HG03039 (cell line): ENCODE data around the gene PTK6.
"Not testable (repeated sequence)": the region's sequence is repeated elsewhere in the genome, so short reads cannot be mapped to it uniquely, and the experiment has no call there.

Experiments
- ATAC-seq: cut with Tn5 transposase; IDR thresholded peaks from one replicate; pipeline ENCODE4 v1.9.1; 2021; ENCODE audit warnings: mild to moderate bottlenecking, moderate library complexity; ENCODE audit not compliant: unreplicated experiment

The PTK6 gene

DNA sequence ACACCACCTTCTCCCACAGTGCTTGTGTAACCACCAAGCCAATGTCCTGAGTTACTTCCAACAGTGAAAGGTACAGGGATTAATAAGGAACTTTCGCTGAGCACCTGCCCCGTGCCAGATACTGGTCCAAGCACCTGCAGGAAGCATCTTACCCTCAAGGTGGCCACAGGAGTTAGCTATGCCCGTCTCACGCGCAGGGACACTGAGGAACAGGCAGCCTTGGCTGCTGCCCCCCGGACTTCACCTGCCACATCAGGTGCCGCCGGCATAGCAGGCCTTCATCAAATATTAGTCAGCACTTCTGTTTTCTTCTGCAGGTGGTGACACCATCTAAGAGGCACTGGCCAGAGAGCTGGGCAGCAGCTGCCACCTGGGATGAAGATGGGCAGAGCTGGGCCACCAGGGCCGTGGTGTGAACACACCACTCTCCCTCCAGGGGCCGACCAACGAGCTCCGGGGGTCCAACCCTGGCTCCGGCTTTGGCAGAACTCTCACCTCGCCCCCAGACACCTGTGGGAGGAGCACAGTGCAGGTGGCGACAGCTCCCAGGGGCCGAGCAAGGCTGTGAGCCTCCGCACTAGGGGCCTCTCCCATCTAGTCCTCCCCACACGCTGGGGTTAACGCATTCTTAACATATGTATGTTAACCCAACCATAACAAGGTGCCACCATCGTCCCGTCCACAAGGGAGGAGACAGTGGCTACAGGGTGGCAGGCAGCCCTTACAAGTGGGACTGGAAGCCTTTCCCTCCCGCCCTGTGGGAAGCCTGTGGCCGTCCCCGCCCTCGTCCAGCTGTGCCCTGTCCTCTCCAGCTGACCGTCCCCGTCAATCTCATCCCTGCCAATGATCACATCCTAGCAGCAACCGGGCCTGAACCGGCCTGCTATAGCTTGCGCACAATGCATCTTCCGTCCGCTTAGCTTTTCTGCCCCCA is 19.5 kb downstream of the PTK6 start:
- ATAC-seq, result no peak

DNA sequence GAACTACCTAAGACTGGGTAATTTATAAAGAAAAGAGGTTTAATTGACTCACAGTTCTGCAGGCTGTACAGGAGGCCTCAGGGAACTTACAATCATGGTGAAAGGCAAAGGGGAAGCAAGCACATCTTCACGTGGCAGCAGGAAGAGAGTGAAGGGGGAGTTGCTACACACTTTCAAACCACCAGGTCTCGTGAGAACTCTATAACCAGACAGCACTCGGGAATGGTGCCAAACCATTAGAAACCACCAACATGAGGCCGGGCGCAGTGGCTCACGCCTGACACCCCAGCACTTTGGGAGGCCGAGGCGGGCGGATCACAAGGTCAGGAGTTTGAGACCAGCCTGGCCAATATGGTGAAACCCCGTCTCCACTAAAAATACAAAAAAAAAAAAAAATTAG is 22.7 kb downstream of the PTK6 start:
- ATAC-seq, result not testable (repeated sequence)

DNA sequence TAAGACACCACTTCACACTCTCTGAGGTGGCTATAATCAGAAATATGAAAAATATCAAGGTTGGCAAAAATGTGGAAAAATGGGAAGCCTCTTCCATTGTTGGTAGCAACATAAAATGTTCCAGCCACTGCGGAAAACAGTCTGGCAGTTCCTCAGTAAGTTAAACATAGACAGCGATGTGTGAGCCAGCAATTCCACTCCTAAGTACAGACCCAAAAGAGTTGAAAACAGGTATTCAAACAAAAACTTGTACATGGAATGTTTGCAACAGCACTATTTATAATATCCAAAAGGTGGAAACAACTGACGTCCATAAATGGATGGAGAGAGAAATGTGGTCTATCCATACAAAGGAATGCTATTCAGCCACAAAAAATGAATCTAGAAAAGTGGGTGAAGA is 24.0 kb downstream of the PTK6 start:
- ATAC-seq, result no peak

DNA sequence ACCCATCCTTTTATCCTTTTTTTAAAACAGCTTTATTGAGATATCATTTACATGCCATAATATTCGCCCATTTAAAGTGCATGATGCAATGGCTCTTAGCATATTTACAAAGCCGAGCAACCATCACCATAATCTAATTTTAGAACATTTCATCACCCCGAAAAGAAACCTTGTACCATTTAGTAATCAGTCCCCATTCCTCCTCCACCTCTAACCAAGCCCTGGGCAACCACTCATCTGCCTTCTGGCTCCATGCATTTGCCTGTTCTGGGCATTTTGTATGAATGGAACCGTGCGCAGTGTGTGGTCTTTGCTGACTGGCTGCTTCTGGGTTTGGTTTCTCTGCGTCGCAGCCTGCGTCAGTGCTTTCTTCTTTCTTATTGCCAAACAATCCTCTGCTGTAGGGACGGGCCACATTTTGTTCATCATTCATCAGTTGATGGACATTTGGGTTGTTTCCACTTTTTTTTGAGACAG is 28.1 kb downstream of the PTK6 start:
- no peak for ATAC-seq

DNA sequence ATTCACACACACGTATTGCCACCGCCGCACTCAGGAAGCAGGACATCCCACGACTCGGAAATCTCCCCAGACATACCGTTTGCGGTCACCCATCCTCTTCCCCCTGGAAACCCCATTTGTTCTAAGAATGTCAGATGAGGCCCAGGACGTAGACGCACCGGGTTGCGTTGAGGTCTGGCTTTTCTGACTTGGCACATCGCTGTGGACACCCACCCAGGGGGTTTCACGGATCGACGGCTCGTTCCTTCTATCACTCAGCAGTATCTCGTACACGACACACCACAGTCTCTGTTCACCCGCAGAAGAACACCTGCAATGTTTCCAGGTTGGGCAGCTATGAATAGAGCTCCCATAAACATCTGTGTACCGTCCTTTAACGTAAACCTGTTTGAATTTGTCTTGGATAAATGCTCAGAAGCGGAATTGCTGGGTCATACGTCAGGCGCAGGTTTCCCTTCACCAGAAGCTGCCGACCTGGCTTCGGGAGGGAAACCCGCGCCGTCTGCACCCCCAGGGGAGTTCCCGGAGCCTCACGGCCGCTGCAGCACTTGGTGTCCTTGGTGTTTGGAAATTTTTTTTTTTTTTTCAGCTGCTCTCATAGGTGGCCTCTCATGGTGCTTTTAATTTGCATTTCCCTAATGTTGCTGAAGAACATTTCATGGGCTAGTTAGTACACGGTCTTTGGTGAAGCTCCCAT is 29.0 kb downstream of the PTK6 start:
- ATAC-seq, result no peak

DNA sequence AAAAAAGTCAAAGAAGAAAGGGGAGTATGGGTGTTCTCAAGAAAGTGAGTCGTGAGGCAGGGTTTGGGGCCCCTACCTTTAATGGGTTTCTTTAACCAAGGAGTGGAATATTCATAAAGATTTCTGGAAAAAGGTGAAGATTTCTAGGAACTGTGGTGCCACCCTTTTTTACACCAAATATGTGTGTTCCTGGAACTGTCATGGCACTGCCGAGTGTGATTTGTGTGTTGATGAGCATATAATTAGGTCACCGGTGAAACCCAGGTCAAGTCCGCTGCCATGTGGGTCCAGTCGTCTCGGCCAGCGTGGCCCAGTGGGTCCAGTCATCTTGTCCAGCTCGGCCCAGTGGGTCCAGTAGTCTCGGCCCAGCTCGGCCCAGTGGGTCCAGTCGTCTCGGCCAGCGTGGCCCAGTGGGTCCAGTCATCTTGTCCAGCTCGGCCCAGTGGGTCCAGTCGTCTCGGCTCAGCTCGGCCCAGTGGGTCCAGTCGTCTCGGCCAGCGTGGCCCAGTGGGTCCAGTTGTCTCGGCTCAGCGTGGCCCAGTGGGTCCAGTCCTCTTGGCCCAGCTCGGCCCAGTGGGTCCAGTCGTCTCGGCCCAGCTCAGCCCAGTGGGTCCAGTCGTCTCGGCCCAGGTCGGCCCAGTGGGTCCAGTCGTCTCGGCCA is 30.0 kb downstream of the PTK6 start:
- no peak for ATAC-seq

DNA sequence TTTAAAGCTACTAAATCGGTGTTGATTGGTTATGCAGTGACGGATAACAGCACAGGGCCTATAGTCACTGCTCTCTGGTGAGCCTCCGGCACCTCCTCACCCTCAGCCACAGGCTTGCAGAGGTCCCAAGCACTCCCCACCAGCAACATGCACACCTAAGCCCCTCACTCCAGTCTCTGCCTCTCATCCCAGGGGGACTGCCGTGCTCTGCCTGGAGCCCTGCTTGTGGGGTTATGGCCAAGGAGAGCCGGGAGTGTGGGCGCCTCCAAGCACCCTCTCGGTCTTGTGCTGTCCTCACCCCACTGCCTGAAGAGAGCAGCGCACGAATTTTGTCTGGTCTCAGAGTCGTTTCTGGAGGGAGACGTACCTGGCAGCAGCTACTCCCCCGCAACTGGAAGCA is 31.5 kb downstream of the PTK6 start:
- ATAC-seq, result no peak

DNA sequence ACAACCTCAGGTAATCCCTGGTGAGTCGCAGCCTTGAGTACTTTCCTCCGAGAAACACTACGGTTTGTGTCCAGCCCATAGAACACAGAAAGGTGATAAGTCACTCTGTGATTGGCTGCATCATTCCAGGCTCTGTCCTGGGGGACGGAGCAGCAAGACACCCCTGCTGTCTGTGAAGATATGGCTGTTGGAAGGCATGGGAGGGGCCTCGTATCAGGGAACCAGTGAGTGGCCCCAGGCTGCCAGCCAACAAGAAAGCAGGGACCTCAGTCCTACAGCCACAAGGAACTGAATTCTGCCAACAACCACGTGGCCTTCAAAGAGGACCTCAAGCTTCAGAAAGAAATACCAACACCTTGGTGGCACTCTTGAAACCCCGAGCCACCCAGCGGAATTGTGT is 31.9 kb downstream of the PTK6 start:
- no peak for ATAC-seq

DNA sequence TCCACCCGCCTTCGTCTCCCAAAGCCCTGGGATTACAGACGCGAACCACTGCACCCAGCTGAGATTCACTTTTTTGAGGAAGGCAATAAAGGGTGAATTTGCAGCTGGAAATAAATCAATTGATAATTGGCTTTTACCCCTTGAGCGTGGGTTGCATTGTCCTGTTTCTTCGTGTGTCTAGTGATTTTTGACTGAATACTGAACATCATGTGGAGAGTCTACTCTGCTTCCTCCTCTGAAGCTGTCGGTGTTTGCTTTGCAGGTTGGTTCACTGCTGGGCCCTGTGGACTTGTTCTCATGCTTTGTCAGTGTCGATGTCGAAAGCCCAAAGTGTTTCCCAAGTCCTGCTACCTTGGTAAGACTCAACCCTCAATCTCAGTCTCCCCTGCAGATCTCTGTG is 32.5 kb downstream of the PTK6 start:
- ATAC-seq, result no peak

DNA sequence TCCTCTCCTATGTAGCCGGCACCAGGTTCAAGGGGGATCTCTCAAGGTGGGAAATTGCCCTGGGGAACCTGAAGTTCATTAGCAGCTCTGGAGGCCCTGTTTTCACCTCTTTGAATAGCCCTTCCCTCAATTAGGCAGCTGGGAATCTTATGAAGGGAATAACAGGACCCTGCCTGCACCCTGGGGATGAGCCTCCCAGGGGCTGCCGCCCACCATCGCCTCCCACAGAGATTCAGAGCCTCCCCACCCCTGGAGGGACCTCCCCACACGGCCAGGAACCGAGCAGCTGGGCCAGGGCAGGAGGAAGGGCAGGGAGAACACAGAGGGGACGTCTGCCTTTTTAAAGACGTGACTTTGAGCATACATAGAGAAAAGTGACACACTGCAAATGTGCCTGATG is 33.7 kb downstream of the PTK6 start:
- no peak for ATAC-seq

DNA sequence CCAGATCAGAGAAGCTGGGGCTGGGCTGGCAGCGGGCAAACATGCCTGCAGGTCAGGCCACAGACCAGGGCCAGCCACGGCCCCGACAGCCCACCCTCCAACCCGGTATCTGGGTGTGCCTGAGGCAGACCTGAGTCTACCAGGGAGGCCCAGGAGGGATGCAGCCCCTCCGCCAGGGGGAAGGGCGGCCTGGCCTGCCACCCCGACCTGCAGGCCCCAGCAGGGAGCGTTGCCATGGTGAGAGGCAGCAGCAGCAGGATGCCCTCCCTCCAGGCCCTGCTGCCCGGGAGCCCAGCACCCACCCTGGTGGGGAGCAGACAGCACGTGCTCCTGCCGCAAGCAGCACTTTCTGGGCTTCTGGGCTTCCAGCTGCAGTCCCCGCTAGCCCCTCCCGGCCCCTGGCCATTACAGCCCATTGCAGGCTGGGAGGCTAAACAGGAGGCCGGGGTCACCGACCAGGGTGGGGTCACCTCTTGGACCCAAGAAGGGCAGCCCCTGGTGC is 34.5 kb downstream of the PTK6 start:
- no peak for ATAC-seq

DNA sequence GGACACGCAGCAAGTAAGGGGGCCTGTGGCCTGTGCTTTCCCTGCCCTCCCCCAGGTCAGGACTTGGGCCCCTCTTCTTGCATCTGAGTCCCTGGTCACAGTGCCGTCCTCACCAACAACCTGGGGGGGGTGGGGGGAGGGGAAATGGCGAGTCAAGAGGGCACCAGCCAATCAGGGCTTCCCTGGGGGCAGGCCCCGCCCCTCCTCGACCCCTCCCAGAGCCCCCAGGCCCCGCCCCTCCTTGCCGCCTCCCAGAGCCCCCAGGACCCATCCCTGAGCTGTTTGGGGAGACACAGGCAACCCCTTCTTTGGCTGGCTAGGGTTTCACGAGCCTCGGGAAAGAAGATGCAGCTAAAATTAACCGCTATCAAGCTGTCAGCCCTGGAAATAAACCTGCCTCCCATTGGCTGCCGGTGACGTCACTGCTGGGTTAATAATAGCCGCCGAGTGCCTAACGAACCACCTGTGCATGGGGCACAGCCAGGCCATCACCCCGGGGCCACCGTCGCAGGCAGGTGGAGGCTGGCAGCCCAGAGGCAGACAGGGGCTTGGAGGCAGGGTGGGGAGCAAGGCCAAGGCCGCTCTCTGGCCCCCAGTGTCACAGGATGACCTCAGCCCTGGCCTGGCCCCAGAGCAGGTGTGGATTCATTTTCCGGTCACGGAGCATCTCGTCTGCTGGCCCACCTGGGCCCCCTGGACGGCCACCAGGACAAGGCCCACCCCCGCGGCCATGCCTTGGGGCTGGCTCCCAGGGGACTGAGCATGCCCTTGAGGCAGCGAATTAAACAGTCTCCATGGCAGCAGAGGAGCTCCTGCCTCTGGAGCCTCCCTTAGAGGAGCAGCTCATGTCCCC is 35.1 kb downstream of the PTK6 start:
- no peak for ATAC-seq

DNA sequence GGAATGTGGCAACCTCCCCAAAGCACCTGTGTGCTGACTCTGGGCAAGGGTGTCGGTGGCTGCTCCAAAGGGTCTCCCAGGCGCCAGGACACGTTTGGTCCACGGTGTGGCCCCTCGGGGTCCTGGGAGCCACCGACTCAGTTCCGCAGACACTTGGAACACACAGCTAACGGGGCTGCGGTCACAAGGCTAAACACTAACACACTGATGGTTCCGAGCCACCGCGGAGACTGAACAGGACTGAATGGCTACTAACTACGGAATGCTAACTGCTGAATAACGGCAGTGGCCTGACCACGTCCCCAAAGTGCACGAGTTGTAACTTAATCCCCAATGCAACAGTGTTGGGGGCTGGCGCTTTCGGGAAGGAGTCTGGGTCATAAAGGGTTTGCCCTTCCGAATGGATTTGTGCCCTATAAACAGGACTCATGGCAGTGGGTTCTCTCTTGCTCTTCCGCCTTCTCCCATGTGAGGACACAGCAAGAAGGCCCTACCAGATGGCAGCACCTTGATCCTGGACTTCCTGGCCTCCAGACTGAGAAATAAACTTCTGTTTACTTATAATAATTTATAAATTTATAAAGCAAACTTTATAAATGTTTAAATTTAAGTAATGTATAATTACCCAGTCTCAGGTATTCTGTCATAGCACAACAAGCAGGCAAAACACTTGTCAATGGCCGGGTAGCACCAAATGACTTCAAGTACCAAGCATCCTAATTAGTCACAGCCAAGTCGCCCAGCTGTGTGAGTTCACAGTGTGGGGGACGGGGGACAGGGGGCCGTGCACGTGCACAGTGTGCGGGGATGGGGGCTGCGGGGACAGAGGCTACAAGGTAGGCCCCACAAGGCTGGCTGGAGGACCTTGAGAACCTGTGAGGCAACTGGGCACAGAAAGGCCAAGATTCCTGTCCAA is 36.0 kb downstream of the PTK6 start:
- no peak for ATAC-seq

DNA sequence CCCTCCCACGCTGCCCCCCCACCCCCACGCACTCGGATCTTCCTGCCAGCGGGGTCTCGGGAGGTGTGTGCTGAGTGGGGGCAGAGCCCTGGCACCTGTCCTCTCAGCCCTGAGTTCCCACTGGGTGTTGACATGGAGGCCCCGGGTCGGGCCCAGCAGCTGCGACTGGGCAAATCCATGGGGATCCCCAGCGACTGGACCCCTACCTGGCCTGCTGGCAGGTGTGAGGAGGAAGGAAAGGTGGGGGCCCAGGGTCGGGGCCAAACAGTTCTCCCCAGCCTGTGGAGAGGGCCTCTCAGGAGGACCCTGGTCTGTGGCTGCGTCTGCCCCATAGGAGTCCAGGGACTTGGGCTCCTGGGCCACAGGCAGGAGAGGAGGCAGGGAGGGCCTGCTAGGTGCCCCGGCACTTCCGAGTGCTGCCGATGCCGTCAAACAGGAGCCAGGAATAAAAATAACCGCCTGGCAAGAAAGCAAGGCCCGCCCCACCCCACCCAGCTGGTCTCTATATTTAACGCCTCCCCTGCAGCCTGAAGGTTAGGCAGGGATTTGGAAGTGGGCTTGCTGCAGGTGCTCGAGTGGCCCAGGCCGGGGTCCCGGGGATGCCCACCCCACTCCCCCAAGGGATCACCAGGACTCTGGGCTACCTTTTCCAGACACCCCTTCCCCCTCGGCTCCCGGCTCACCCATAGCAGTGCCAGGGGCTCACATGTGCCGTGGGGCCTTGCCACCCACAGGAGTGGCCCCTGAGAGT is 36.9 kb downstream of the PTK6 start:
- ATAC-seq, result no peak

DNA sequence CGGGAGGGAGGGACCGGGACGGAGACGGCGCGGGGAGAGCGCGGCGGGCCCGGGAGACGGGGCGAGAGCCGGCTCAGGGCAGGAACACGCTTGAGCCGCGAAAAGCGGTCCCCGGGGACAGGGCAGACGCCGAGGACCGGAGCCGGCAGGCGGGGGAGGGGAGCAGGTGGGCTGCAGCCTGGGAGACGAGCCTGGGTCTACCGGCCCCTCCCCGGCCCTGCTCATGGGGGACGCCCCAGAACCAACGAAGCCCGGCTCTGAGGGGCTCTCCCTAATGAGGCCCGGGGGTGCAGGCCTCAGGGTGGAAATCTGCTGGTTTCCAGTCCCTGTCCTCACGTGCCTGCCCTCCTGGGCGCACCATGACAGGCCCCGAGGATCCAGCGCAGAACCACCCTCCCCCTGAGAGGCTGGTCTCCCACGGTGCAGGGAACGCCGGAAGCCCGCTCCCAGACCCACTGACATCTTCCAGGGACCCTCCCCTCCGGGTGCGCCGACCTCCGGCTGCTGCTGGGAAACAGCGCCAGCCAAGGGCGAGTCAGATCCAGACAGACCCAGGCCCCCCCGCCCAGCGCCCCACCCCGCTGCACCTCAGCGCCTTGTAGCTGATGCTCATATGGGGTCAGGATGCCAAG is 37.7 kb downstream of the PTK6 start:
- no peak for ATAC-seq

DNA sequence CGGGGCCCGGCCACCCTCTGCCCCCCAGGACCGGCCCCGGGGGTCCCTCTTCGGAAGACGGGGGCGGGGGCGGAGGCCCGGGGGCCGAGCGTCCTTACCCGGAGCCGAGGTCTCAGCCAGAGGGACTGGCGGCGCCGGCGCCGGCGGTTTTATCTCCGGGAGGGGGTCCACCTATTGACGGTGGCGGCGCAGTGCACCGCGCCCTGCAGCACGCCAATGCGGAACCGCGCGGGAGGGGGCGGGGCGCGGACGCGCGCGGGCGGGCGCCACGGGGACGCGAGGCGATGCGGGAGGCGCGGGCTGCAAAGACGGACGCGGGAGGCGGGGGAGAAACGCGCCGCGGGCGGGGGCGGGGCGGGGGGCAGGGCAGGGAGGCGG is 38.2 kb downstream of the PTK6 start, which contains the start of gene EEF1A2:
Gene EEF1A2 (minus strand): TSS at position 124 of the 378 bp plus-strand sequence. CDS start 1,320 bp downstream, outside the sequence.
- ATAC-seq, result no peak

DNA sequence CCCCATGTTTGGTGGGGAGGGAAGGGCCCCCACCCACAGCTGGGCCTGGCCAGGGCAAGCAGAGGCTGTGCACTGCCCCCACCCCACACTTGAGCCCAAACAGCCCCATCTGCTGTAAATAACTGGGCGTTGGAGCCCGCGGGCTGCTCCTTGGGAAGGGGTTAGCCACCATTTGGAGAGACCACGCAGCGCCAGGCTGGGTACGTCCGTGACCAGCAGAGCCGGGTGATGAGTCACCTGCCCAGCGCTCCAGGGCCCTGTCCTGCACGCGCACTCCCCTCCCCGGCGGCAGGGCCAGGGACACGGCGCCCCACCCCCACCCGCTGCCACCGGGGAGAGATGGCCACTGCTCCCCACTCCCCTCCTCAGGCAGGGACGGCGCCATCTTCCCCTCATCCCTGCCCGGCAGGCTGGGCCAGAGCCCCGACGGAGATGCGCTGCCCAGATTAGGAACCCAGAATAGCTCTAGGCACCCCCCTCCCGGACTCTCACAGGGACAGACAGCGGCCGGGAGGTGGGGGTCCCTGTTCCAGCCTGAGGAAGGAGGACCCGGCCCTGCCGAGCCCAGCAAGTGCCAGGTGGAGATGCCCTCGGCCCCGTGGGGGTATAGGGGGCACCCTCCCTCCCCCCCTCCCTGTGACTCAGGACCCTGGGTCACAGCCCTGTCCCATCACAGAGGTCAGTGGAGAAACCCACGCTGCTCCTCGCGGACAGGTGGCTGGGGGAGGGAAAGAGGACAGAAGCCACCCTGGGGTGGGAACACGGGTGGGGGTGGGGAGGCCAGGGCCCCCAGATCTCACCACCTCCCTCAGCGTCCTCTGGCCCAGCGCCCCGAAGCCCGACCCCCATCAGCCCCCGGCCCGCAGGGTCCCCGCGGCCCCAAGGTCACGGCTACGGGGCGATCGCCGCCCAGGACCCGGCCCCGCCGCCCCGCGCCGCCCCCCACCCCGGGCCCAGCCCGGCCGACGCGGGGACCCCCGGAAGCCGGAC is 38.9 kb downstream of the PTK6 start:
- ATAC-seq, result no peak
